HFFc6 (cell line): ENCODE results near the gene SPI1. TPM values are rescaled to one million over a fixed set of nuclear protein-coding genes. Genes with fewer than 3 reads are reported as not detected.

ENCODE experiments used
- DNase-seq: peaks from one replicate; pipeline ENCODE4 v3.0.0-alpha.2; 2018
- H3K27ac Mint-ChIP-seq: 2 replicates; pipeline ENCODE4 v1.8.0; 2020; ENCODE audit warnings: mild to moderate bottlenecking, mixed read lengths
- H3K27me3 Mint-ChIP-seq: 2 replicates; pipeline ENCODE4 v1.8.0; 2021; ENCODE audit warnings: mild to moderate bottlenecking, moderate library complexity, mixed read lengths; ENCODE audit not compliant: insufficient read depth
- H3K36me3 Mint-ChIP-seq: 2 replicates; pipeline ENCODE4 v1.8.0; 2021; ENCODE audit warnings: low read depth, mixed read lengths
- H3K4me1 Mint-ChIP-seq: 2 replicates; pipeline ENCODE4 v1.8.0; 2020; ENCODE audit warnings: low read depth, mixed read lengths
- H3K4me3 Mint-ChIP-seq: 2 replicates; pipeline ENCODE4 v1.8.0; 2020; ENCODE audit warnings: mild to moderate bottlenecking, moderate library complexity, mixed read lengths
- H3K9me3 Mint-ChIP-seq: 2 replicates; pipeline ENCODE4 v1.8.0; 2020; ENCODE audit warnings: mild to moderate bottlenecking, mixed read lengths
- CTCF ChIP-seq: fragments of 200-600 bp; sonication (generic); IDR thresholded peaks from 2 replicates; pipeline ENCODE4 v1.5.0; 2021; ENCODE audit warnings: antibody characterized with exemption, mild to moderate bottlenecking
- total RNA-seq, 6 experiments: library from RNA; stranded (reverse); fragmentation: NEBNext Ultra II Directional; extraction: Animal tissue kit (Norgen Biotek cat#: 25700); gene quantifications; 2 replicates in 1 of 6; 3 replicates in 5 of 6; pipeline ENCODE4 v1.2.3, GENCODE V29; 2021

Gene SPI1
- total RNA-seq, 6 experiments from 2014 or later = not detected

- no peak overlapping the region for H3K4me3 Mint-ChIP-seq
- H3K27me3 Mint-ChIP-seq = peaks cover 3% of the 10 kb centered on the region
- no peak overlapping the region for H3K27ac Mint-ChIP-seq
Measured at GRCh38 chr11:47378836-47379170, 456 bp upstream of the SPI1 start.

DNA sequence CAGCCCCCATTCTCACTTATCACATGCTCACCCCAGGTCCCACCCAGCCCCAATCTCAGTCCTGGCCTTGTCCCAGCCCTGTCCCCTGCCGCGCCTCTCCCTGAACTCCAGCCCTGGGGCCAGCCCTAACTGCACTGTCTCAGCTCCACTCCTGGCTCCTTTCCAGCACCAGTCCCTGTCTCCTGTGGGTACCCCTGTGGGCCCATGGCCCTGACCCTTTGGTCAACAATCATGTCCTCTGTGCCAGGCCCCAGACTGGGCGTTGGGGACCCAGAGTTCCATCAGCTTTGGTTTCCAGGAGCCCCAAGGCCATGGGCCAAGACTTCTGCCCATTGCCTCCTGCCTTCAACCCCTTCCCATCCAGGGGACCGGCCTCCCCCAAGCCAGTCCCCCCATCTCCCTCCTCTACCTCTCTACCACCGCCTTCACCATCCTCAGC is 757 bp downstream of the SPI1 start:
- Mint-ChIP-seq H3K27me3 (peaks cover 2% of the 10 kb centered on the region; the same call in 1 of the 2 replicates), H3K9me3 (no peaks in the 10 kb centered on the region), H3K36me3 (no peaks in the 10 kb centered on the region), H3K4me3 (no peak overlapping the region), H3K4me1 (peaks cover 13% of the 10 kb centered on the region), H3K27ac (no peak overlapping the region)
- no peak for TF ChIP-seq CTCF
- DNase-seq = no peak

More at GRCh38 chr11:47378836-47379170, 456 bp upstream of the SPI1 start:
- H3K36me3 Mint-ChIP-seq = no peaks in the 10 kb centered on the region
- H3K9me3 Mint-ChIP-seq = no peaks in the 10 kb centered on the region
- no peak for TF ChIP-seq CTCF
- no peak for DNase-seq
- peaks cover 12% of the 10 kb centered on the region for H3K4me1 Mint-ChIP-seq

DNA sequence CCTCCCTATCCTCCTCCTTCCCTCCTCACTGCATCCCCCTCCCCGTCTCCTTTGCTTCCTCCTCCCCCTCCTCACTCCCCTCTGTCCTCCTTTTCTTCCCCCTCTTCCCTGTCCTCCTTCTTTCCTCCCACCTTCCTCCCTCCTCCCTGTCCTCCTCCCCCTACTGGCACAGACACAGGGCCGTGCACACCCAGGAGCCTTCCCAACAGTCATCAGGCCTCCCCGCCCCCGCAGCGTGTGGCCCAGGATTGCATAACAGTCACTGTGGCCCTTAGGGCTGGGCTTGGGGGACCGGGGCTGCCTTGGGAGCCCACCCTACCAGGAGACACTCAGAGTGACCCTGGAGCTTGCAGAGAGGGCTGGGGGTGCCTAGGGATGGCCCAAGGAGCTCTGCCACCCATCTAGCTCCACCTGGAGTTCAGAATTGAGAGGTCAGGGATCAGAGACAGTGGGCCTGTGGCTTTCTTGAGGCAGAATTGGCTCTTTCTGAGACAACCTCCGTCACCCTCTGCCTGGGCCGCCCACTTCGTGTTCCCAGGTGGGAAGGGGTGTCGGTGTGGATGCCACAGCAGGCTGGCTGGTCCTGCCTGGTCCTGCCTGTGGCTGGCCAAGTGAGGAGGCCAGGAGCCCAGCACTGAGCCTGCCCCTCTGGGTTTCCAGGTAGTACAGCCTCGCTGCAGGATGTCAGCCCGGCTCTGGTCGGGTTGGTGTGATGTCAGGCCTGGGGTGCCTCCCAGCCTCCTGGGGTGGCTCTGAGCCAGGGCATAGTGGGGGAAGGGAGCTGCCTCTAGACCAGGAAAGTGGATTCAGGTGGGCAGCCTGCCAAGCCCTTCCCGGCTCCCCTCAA is 1.6 kb downstream of the SPI1 start:
- Mint-ChIP-seq H3K9me3 (no peaks in the 10 kb centered on the region), H3K27me3 (peaks cover 1% of the 10 kb centered on the region), H3K4me3 (no peak overlapping the region), H3K36me3 (no peaks in the 10 kb centered on the region), H3K4me1 (peaks cover 13% of the 10 kb centered on the region), H3K27ac (no peak overlapping the region)
- TF ChIP-seq CTCF = no peak
- DNase-seq = no peak

GRCh38 chr11:47376107-47376524 is 2.2 kb downstream of the SPI1 start:
- Mint-ChIP-seq H3K4me1 (peaks cover 13% of the 10 kb centered on the region), H3K36me3 (no peaks in the 10 kb centered on the region), H3K27me3 (peaks cover 1% of the 10 kb centered on the region), H3K27ac (no peak overlapping the region), H3K4me3 (no peak overlapping the region), H3K9me3 (no peaks in the 10 kb centered on the region)
- DNase-seq = no peak
- no peak for TF ChIP-seq CTCF

DNA sequence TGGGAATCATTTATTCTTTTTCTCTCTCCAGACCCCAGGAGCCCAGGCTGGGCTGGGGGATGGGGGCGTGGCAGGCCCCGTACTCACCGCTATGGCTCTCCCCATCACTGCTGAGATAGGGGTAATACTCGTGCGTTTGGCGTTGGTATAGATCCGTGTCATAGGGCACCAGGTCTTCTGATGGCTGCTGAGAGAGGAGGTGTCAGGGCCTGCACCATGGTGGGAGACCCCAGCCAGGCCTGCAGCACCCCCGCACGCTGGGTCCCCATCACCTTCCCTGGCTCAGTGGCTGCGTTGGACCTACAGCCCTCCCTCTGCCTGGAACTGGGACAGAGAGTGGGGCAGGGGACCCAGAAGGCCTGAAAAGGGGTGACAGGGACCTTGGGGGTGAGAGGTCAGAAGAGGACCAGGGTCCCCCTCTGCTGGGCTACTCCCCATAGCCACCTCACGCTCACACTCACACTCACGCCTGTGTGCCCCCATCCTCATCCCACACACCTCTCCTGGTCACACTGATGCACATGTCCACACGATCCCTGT is 2.7 kb downstream of the SPI1 start:
- no peak for DNase-seq
- no peaks in the 10 kb centered on the region for H3K36me3 Mint-ChIP-seq
- no peak for TF ChIP-seq CTCF
- peaks cover 13% of the 10 kb centered on the region for H3K4me1 Mint-ChIP-seq
- H3K9me3 Mint-ChIP-seq = no peaks in the 10 kb centered on the region
- no peak overlapping the region for H3K27ac Mint-ChIP-seq
- peaks cover 1% of the 10 kb centered on the region for H3K27me3 Mint-ChIP-seq
- no peak overlapping the region for H3K4me3 Mint-ChIP-seq
